WTC11 (cell line): ENCODE measurements around the gene PAK1. TPM values are rescaled to one million over a fixed set of nuclear protein-coding genes. Genes with fewer than 3 reads are reported as not detected.

Experiments used
- ATAC-seq: fragments of 200-7000 bp; cut with Tn5 transposase; 2 replicates; pipeline ENCODE4 v1.10.0; 2021; ENCODE audit warnings: mild to moderate bottlenecking, moderate library complexity
- CTCF ChIA-PET: fragments of 300-600 bp; sonication (Branson Sonifier 250); formaldehyde crosslinking; loops from one replicate; lab custom pipeline; 2021; ENCODE audit warnings: antibody characterized with exemption; lab: Charles Lee
- POLR2A ChIA-PET: fragments of 350-600 bp; sonication (Branson Sonifier 250); formaldehyde crosslinking; loops from one replicate; lab custom pipeline; 2021; ENCODE audit warnings: antibody characterized with exemption; lab: Charles Lee
- DNase-seq: peaks from one replicate; pipeline ENCODE4 v3.0.0; 2021; ENCODE audit warnings: low spot score
- H3K27ac Mint-ChIP-seq: 2 replicates; pipeline ENCODE4 v1.8.0; 2021; ENCODE audit warnings: mixed read lengths
- H3K27me3 Mint-ChIP-seq: 2 replicates; pipeline ENCODE4 v1.8.0; 2021; ENCODE audit warnings: low read depth, mild to moderate bottlenecking, moderate library complexity, mixed read lengths
- H3K36me3 Mint-ChIP-seq: 2 replicates; pipeline ENCODE4 v1.8.0; 2021; ENCODE audit warnings: mixed read lengths
- H3K4me1 Mint-ChIP-seq: 2 replicates; pipeline ENCODE4 v1.8.0; 2022; ENCODE audit warnings: mixed read lengths
- H3K4me3 Mint-ChIP-seq: 2 replicates; pipeline ENCODE4 v1.8.0; 2021; ENCODE audit warnings: mild to moderate bottlenecking, moderate library complexity, mixed read lengths
- H3K9me3 Mint-ChIP-seq: 2 replicates; pipeline ENCODE4 v1.8.0; 2021; ENCODE audit warnings: mixed read lengths
- CREB1 ChIP-seq: sonication (generic); formaldehyde crosslinking; IDR thresholded peaks from 2 replicates; pipeline ENCODE4 v1.8.0; 2023; ENCODE audit warnings: mild to moderate bottlenecking, missing genetic modification reagents
- ELF4 ChIP-seq: sonication (generic); formaldehyde crosslinking; IDR thresholded peaks from 2 replicates; pipeline ENCODE4 v1.8.1; 2022; ENCODE audit warnings: low read depth, mild to moderate bottlenecking, moderate library complexity, missing genetic modification reagents
- EMX1 ChIP-seq: fragments of 250-450 bp; sonication (Bioruptor Pico); IDR thresholded peaks from 2 replicates; pipeline ENCODE4 v1.8.0; 2021; ENCODE audit warnings: mild to moderate bottlenecking
- ESRRA ChIP-seq: sonication (generic); formaldehyde crosslinking; IDR thresholded peaks from 2 replicates; pipeline ENCODE4 v1.8.1; 2022; ENCODE audit warnings: mild to moderate bottlenecking, missing genetic modification reagents, borderline replicate concordance
- FOXJ3 ChIP-seq: sonication (generic); formaldehyde crosslinking; IDR thresholded peaks from 2 replicates; pipeline ENCODE4 v1.9.0; 2021; ENCODE audit warnings: missing genetic modification reagents, mild to moderate bottlenecking, borderline replicate concordance
- FOXP1 ChIP-seq: sonication (generic); formaldehyde crosslinking; IDR thresholded peaks from 2 replicates; pipeline ENCODE4 v1.8.0; 2022; ENCODE audit warnings: missing genetic modification reagents, mild to moderate bottlenecking, moderate library complexity, borderline replicate concordance
- IRF2 ChIP-seq: sonication (generic); formaldehyde crosslinking; IDR thresholded peaks from 2 replicates; pipeline ENCODE4 v1.8.0; 2022; ENCODE audit warnings: low read depth, missing genetic modification reagents, borderline replicate concordance
- JUN ChIP-seq: sonication (generic); formaldehyde crosslinking; IDR thresholded peaks from 2 replicates; pipeline ENCODE4 v1.8.0; 2023; ENCODE audit warnings: mild to moderate bottlenecking, missing genetic modification reagents
- KAT7 ChIP-seq: sonication (generic); formaldehyde crosslinking; IDR thresholded peaks from 2 replicates; pipeline ENCODE4 v1.8.1; 2023; ENCODE audit warnings: missing genetic modification reagents, mild to moderate bottlenecking, borderline replicate concordance
- RORB ChIP-seq: fragments of 250-450 bp; sonication (Bioruptor Pico); IDR thresholded peaks from 2 replicates; pipeline ENCODE4 v1.9.0; 2021; ENCODE audit warnings: mild to moderate bottlenecking
- SP1 ChIP-seq: sonication (generic); formaldehyde crosslinking; conservative IDR thresholded peaks from 2 replicates; pipeline ENCODE4 v1.8.1; 2022; ENCODE audit warnings: missing genetic modification reagents
- TCF7 ChIP-seq: sonication (generic); formaldehyde crosslinking; IDR thresholded peaks from 2 replicates; pipeline ENCODE4 v1.8.0; 2022; ENCODE audit warnings: mild to moderate bottlenecking, low read depth, missing genetic modification reagents, moderate library complexity
- TEAD1 ChIP-seq: sonication (generic); formaldehyde crosslinking; IDR thresholded peaks from 2 replicates; pipeline ENCODE4 v1.8.0; 2022; ENCODE audit warnings: mild to moderate bottlenecking, missing genetic modification reagents
- TP53 ChIP-seq: sonication (generic); formaldehyde crosslinking; IDR thresholded peaks from 2 replicates; pipeline ENCODE4 v1.8.1; 2023; ENCODE audit warnings: mild to moderate bottlenecking, missing genetic modification reagents
- ZNF232 ChIP-seq: sonication (generic); formaldehyde crosslinking; IDR thresholded peaks from 2 replicates; pipeline ENCODE4 v1.8.0; 2022; ENCODE audit warnings: mild to moderate bottlenecking, missing genetic modification reagents
- ZNF423 ChIP-seq: fragments of 250-450 bp; sonication (Bioruptor Pico); IDR thresholded peaks from 2 replicates; pipeline ENCODE4 v2.1.2; 2022; ENCODE audit warnings: mild to moderate bottlenecking, moderate library complexity
- total RNA-seq: library from RNA; stranded (reverse); gene quantifications from 3 replicates; pipeline ENCODE4 v1.2.3, GENCODE V29; 2021
- TF ChIP-seq, protein P1 (sequence below): sonication (generic); formaldehyde crosslinking; IDR thresholded peaks from 2 replicates; pipeline ENCODE4 v1.8.0; 2022; ENCODE audit warnings: mild to moderate bottlenecking, missing genetic modification reagents
- TF ChIP-seq, protein P2 (sequence below): sonication (generic); formaldehyde crosslinking; IDR thresholded peaks from 2 replicates; pipeline ENCODE4 v1.8.1; 2022; ENCODE audit warnings: mild to moderate bottlenecking, missing genetic modification reagents, moderate library complexity, borderline replicate concordance
- TF ChIP-seq, protein P3 (sequence below): fragments of 200-600 bp; IDR thresholded peaks from 2 replicates; pipeline ENCODE4 v1.8.0; 2022; ENCODE audit warnings: antibody characterized with exemption
- TF ChIP-seq, protein P4 (sequence below): sonication (generic); formaldehyde crosslinking; IDR thresholded peaks from 2 replicates; pipeline ENCODE4 v1.8.0; 2022; ENCODE audit warnings: mild to moderate bottlenecking, missing genetic modification reagents
- TF ChIP-seq, protein P5 (sequence below): sonication (generic); formaldehyde crosslinking; IDR thresholded peaks from 2 replicates; pipeline ENCODE4 v1.8.1; 2023; ENCODE audit warnings: mild to moderate bottlenecking, missing genetic modification reagents, moderate library complexity
- TF ChIP-seq, protein P6 (sequence below): sonication (generic); formaldehyde crosslinking; IDR thresholded peaks from 2 replicates; pipeline ENCODE4 v1.8.0; 2023; ENCODE audit warnings: mild to moderate bottlenecking, missing genetic modification reagents
- TF ChIP-seq, protein P7 (sequence below): sonication (generic); formaldehyde crosslinking; IDR thresholded peaks from 2 replicates; pipeline ENCODE4 v1.8.0; 2022; ENCODE audit warnings: mild to moderate bottlenecking, missing genetic modification reagents

The PAK1 gene
- total RNA-seq, 1 experiment from 2014 or later = 160 TPM

DNA sequence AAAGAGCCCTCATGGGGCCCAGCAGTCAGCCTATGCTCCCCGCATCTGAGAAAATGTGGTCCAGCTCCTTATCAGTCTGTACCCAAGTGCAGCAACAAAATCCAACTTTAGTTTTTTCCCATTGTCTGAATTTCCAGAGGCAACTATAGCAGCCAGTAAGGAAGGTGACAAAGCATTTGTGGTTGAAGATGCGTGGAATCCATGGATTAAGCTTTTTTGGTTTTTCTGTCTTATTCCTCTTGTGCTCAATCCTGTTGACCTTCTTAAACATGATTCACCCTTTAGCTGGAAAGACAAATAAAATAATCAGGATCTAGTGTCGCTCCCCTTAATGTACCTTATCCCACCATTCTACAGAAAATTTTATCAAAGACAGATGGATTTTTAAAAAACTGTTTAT lies 186.8 kb downstream of the PAK1 start (continued):
- TF ChIP-seq JUN = no peak
- TF ChIP-seq ESRRA (CRISPR knock-in tag) = no peak
- TF ChIP-seq FOXJ3 = no peak
- TF ChIP-seq TEAD1 (CRISPR knock-in tag) = no peak
- TF ChIP-seq, protein P1, sequence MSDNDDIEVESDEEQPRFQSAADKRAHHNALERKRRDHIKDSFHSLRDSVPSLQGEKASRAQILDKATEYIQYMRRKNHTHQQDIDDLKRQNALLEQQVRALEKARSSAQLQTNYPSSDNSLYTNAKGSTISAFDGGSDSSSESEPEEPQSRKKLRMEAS (CRISPR knock-in tag) = no peak

DNA sequence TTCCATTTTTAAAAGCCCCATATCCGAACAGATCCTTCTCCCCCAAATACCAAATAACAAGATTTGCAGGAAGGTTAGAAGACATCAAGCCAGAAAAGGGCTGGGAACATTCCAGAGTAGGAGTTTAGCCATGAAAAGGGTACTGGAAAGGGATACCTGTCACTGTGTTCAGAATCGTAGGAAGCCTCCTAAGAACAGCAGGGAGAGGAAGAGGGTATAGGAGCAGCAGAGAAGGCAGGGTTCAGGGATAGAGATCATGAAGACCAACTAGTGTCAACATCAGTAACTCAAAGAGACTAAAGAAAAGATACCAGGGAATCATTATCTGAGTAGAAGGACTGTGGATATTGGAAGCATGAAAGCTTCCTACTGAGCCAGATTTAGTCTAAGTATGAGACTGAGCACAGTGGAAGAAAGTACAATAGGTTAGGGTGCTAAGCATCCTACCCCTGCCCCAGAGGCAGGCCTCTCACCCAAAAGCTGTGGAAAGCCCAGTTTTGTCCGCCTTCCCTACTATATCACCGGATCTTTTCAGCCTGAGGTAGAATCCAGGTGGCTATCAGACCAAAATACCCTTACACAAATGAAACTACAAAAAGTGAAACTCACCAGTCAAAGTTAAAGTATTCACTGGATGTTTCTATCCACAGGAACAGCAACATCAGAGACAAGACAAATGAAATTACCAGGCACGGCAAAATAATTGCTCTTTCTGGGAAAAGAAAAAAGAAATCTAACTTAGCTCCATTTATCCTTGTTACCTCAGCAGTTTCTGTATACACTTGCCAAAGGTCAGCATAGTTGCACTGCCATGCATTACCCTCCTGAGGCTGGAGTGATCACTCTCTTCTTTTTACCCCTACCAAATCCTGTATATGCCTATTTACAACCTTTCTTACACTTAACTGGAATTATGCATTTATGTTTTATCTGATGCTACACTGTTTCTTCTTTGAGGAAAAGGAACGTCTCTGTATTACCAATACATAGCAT lies 189.1 kb downstream of the PAK1 start:
- DNase-seq (no peak), ATAC-seq (no peak)
- no peaks in the 10 kb centered on the region for H3K36me3 Mint-ChIP-seq
- CTCF ChIA-PET = interaction anchor here (0.5 kb wide), 1 partner anchor 197 kb away, joined by 5 read pairs; no protein-coding TSS in a partner anchor
- TF ChIP-seq, protein P2, sequence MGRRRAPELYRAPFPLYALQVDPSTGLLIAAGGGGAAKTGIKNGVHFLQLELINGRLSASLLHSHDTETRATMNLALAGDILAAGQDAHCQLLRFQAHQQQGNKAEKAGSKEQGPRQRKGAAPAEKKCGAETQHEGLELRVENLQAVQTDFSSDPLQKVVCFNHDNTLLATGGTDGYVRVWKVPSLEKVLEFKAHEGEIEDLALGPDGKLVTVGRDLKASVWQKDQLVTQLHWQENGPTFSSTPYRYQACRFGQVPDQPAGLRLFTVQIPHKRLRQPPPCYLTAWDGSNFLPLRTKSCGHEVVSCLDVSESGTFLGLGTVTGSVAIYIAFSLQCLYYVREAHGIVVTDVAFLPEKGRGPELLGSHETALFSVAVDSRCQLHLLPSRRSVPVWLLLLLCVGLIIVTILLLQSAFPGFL (CRISPR knock-in tag) = no peak
- TF ChIP-seq ZNF423 = no peak
- no peak for TF ChIP-seq SP1 (CRISPR knock-in tag)
- no peak for TF ChIP-seq FOXJ3
- no peak for TF ChIP-seq TCF7
- no peak for TF ChIP-seq FOXP1 (CRISPR knock-in tag)
- TF ChIP-seq, protein P3, sequence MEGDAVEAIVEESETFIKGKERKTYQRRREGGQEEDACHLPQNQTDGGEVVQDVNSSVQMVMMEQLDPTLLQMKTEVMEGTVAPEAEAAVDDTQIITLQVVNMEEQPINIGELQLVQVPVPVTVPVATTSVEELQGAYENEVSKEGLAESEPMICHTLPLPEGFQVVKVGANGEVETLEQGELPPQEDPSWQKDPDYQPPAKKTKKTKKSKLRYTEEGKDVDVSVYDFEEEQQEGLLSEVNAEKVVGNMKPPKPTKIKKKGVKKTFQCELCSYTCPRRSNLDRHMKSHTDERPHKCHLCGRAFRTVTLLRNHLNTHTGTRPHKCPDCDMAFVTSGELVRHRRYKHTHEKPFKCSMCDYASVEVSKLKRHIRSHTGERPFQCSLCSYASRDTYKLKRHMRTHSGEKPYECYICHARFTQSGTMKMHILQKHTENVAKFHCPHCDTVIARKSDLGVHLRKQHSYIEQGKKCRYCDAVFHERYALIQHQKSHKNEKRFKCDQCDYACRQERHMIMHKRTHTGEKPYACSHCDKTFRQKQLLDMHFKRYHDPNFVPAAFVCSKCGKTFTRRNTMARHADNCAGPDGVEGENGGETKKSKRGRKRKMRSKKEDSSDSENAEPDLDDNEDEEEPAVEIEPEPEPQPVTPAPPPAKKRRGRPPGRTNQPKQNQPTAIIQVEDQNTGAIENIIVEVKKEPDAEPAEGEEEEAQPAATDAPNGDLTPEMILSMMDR = no peak
- TF ChIP-seq, protein P4, sequence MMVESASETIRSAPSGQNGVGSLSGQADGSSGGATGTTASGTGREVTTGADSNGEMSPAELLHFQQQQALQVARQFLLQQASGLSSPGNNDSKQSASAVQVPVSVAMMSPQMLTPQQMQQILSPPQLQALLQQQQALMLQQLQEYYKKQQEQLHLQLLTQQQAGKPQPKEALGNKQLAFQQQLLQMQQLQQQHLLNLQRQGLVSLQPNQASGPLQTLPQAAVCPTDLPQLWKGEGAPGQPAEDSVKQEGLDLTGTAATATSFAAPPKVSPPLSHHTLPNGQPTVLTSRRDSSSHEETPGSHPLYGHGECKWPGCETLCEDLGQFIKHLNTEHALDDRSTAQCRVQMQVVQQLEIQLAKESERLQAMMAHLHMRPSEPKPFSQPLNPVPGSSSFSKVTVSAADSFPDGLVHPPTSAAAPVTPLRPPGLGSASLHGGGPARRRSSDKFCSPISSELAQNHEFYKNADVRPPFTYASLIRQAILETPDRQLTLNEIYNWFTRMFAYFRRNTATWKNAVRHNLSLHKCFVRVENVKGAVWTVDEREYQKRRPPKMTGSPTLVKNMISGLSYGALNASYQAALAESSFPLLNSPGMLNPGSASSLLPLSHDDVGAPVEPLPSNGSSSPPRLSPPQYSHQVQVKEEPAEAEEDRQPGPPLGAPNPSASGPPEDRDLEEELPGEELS (CRISPR knock-in tag) = no peak
- TF ChIP-seq CREB1 (CRISPR knock-in tag) = no peak
- no peak for TF ChIP-seq RORB (CRISPR knock-in tag)
- H3K27me3 Mint-ChIP-seq = no peaks in the 10 kb centered on the region; the same call in 1 of the 2 replicates
- H3K4me1 Mint-ChIP-seq = no peaks in the 10 kb centered on the region
- 0 out of 2 replicates have a peak, but pooled peaks cover 4% of the 10 kb centered on the region for H3K9me3 Mint-ChIP-seq
- POLR2A ChIA-PET = no interaction called here
- H3K27ac Mint-ChIP-seq = no peak overlapping the region
- H3K4me3 Mint-ChIP-seq = no peak overlapping the region

DNA sequence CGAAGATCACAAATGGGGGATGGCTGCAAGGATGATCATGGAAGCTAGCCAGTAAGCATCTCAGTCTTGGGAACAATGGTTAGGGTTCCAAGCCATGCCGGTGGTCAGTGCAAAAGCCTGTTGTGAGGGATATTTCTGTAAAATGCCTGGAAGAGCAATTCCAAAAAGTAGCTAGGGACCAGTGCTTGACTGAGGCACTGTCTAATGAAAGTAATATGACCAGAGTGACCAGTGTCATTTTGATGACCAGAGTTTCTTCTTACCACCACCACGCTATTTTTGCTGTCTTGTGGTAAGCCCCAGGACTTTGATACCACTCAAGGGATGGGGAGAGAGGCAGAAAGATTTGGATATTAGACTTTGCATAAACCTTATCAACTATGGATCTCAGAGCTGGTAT lies 190.8 kb downstream of the PAK1 start:
- Mint-ChIP-seq H3K27ac (no peak overlapping the region), H3K4me1 (no peaks in the 10 kb centered on the region), H3K36me3 (no peaks in the 10 kb centered on the region), H3K4me3 (no peak overlapping the region), H3K9me3 (0 out of 2 replicates have a peak, but pooled peaks cover 4% of the 10 kb centered on the region), H3K27me3 (no peaks in the 10 kb centered on the region; the same call in 1 of the 2 replicates)
- ChIA-PET POLR2A (no interaction called here), CTCF (interaction anchor here (0.7 kb wide), 1 partner anchor 85 kb away, joined by 3 read pairs; no protein-coding TSS in a partner anchor)
- DNase-seq = no peak
- no peak for ATAC-seq
- no peak for TF ChIP-seq TP53 (CRISPR knock-in tag)
- TF ChIP-seq ZNF232 = no peak
- TF ChIP-seq, protein P5, sequence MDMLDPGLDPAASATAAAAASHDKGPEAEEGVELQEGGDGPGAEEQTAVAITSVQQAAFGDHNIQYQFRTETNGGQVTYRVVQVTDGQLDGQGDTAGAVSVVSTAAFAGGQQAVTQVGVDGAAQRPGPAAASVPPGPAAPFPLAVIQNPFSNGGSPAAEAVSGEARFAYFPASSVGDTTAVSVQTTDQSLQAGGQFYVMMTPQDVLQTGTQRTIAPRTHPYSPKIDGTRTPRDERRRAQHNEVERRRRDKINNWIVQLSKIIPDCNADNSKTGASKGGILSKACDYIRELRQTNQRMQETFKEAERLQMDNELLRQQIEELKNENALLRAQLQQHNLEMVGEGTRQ (CRISPR knock-in tag) = no peak
- TF ChIP-seq KAT7 = no peak
- TF ChIP-seq, protein P6, sequence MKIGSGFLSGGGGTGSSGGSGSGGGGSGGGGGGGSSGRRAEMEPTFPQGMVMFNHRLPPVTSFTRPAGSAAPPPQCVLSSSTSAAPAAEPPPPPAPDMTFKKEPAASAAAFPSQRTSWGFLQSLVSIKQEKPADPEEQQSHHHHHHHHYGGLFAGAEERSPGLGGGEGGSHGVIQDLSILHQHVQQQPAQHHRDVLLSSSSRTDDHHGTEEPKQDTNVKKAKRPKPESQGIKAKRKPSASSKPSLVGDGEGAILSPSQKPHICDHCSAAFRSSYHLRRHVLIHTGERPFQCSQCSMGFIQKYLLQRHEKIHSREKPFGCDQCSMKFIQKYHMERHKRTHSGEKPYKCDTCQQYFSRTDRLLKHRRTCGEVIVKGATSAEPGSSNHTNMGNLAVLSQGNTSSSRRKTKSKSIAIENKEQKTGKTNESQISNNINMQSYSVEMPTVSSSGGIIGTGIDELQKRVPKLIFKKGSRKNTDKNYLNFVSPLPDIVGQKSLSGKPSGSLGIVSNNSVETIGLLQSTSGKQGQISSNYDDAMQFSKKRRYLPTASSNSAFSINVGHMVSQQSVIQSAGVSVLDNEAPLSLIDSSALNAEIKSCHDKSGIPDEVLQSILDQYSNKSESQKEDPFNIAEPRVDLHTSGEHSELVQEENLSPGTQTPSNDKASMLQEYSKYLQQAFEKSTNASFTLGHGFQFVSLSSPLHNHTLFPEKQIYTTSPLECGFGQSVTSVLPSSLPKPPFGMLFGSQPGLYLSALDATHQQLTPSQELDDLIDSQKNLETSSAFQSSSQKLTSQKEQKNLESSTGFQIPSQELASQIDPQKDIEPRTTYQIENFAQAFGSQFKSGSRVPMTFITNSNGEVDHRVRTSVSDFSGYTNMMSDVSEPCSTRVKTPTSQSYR (CRISPR knock-in tag) = no peak
- no peak for TF ChIP-seq JUN
- TF ChIP-seq RORB (CRISPR knock-in tag) = no peak
- no peak for TF ChIP-seq ELF4 (CRISPR knock-in tag)
- no peak for TF ChIP-seq SP1 (CRISPR knock-in tag)
- no peak for TF ChIP-seq EMX1 (CRISPR knock-in tag)
- TF ChIP-seq, protein P7, sequence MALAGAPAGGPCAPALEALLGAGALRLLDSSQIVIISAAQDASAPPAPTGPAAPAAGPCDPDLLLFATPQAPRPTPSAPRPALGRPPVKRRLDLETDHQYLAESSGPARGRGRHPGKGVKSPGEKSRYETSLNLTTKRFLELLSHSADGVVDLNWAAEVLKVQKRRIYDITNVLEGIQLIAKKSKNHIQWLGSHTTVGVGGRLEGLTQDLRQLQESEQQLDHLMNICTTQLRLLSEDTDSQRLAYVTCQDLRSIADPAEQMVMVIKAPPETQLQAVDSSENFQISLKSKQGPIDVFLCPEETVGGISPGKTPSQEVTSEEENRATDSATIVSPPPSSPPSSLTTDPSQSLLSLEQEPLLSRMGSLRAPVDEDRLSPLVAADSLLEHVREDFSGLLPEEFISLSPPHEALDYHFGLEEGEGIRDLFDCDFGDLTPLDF (CRISPR knock-in tag) = no peak
- no peak for TF ChIP-seq IRF2 (CRISPR knock-in tag)
